ENCODE results near the gene BAIAP2.
"Not testable (repeated sequence)": the region's sequence is repeated elsewhere in the genome, so short reads cannot be mapped to it uniquely, and the experiment has no call there.

BAIAP2 gene

DNA sequence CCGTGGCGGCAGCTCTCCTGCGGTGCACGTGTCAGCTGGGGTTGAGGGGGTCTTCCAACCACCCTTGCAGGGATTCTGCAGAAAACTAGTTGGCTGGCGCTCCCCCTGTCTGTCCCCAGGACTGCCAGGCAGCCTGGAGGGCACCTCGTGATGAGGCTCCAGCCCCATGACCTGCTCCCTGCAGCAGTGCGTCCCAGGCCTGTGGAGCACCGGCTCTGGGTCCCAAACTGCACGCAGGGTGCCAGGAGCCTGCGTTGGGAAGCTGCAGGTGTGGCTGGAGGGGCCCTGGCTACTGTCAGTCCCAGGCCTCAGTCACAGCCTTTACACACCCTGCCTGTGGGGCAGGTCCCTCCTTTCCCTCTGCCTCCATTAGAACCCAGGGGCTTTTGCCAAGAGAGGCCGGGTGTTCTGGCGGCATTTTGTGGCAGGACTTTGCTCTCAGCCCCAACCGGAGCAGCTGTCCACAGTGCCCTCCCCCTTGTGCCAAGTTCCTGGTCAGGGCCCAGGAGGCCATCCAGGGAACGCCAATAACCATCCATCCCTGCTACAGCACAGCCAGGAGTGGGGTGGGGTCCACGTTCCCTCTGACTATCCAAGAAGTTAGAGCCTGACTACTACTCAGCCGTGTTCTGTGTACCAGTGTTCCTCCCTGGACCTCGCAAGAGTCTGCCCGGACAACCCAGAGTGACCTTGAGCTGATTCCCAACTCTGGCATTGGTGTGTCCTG, 34.2 kb upstream of the BAIAP2 start:
- no peak for DNase-seq (ENCODE audit: low read depth)

DNA sequence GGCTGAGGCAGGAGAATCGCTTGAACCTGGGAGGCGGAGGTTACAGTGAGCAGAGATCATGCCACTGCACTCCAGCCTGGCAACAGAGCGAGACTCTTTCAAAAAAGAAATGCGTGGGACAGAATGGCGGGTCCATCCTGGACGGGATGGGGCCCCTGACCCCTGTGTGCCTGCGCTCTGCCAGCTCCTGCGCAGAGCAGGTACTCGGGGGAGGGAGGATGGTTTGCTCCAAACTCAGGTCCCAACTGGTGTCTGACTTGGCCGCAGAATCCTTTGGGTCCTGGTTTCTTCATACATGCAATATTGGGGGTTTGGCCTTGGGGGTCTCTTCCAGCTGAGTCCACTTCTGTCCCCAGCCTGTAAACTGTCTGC, 33.0 kb upstream of the BAIAP2 start:
- DNase-seq (ENCODE audit: low read depth): no peak

DNA sequence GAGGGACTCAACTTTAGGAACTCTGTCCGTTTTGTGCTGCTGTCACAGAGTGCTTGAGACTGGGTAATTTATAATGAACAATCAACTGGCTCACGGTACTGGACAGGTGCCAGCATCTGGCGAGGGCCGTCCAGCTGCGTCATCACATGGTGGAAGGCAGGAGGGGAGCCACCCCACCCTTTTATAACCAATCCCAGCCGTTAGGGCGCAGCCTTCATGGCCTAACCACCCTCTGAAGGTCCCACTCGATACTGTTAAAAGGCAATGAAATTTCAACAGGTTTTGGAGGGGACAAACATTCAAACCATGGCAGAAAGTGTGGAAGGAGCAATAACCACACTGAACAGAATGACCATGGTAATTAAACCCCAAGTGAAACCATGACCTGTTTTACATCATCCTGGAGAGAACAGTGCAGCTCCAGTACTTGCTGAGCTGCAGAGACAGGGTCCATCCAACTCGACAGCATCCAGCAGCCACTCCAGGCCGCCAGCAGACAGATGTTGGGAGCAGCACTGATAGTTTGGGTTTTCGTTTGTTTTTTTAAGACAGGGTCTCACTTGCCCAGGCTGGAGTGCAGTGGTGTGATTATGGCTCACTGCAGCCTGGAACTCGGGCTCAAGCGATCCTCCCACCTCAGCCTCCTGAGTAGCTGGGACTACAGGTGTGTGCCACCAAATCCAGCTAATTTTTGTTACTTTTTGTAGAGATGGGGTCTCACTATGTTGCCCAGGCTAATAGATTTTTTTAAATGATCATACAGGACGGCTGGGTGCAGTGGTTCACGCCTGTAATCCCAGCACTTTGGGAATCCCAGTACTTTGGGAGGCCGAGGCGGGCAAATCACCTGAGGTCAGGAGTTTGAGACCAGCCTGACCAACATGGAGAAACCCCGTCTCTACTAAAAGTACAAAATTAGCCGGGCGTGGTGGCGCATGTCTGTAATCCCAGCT, 32.3 kb upstream of the BAIAP2 start:
- no peak for DNase-seq (ENCODE audit: low read depth)

DNA sequence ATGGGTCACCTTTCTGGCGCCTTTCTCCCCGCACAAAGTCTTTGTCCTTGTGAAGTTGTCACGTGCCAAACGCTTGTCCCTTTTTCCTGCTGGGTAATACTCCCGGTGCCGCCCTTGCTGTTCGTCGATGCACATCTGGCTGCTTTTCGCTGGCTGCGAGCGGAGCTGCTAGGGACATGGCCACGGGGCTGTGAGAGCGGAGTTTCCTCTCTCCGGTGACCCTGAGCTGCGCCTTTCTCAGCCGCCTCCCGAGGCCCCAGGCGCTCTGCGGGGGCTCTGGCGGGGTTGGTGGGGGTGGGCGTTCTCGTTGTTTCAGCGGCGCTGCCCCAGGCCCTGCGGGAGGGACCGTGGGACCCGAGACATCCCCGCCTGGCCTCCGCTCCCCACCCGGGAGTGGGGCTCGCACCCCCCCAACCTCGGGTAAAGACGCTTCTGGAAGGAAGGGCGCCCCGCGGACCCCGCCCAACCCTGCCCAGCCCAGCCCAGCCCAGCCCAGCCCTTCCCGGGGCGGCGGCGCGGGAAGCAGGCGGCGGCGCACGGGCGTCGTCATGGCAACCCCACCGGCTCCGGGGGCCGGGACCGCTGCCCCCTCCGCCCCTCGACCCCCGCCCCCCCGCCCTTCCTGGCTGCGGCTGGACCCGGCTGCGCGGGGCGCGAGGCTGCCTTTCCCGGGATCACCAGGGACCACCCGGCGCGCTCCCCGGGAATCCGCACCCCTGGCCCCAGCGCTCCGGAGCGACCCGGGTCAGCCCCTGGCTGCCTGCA, 31.1 kb upstream of the BAIAP2 start:
- DNase-seq (ENCODE audit: low read depth): no peak

DNA sequence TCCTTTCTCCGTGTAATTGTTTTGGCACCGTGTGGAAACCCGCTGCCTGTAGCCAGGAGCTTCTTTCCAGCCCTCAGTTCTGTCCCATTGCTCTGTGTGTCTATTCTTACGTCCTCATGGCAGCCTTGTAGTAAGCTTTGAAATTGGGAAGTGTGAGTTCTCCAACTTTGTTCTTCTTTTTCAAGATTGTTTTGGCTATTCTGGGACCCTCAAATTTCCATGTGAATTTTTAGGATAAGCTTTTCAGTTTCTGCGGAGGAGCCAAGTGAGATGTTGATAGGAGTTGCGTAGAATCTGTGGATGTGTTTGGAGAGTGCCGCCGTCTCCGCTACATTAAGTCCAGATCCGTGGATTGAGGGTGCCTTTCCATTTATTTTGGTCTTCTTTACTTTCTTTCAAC, 28.1 kb upstream of the BAIAP2 start:
- no peak for DNase-seq (ENCODE audit: low read depth)

DNA sequence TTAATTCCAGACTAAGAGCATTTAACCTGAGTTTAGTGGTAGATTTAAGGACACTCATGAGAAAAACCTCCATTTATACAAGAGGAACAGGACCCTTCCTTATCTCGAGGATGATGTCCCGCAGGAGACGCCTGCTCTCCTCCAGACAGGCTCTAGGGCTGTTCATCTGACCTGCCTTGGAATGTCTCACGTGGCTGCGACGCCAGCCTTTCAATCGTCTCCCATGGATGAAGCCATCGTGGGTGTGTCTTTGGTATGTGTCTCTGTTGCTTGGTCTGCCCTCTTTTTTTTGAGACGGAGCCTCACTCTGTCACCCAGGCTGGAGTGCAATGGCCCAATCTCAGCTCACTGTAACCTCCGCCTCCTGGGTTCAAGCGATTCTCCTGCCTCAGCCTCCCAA, 26.8 kb upstream of the BAIAP2 start:
- DNase-seq (ENCODE audit: low read depth): no peak

DNA sequence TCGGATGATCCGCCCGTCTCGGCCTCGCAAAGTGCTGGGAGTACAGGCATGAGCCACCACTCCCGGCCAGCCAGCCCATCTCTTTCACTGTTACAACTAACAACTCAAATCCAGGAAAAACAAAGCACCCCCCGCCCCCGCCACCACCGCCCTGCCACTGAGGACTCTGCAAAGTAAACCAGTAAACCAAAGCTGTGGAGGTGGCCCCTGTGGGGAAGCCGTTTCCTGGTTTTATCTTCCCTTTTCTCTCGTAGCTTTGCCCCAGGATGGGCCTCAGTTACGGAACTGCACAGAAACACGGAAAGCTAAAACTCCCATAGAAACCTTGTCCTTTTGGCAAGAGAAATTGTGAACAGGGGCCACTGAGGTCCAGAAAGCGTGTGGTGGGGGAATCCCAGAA, 25.8 kb upstream of the BAIAP2 start:
- no peak for DNase-seq (ENCODE audit: low read depth)

DNA sequence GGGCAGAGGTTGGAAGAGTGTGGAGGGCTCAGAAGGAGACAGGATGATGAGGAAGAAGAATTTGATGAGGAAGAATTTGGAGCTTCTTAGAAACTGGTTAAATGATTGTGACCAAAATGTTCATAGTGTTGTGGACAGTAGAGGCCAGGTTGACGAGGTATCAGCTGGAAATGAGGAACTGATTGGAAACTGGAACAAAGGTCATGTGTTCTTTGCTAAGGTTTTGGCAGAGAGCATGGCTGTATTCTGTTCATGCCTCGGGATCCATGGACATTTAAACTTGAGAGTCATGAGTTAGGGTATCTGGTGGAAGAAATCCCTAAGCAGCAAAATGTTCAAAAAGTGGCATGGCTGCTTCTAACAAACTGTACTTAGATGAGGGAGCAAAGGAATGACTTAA, 24.0 kb upstream of the BAIAP2 start:
- no peak for DNase-seq (ENCODE audit: low read depth)

DNA sequence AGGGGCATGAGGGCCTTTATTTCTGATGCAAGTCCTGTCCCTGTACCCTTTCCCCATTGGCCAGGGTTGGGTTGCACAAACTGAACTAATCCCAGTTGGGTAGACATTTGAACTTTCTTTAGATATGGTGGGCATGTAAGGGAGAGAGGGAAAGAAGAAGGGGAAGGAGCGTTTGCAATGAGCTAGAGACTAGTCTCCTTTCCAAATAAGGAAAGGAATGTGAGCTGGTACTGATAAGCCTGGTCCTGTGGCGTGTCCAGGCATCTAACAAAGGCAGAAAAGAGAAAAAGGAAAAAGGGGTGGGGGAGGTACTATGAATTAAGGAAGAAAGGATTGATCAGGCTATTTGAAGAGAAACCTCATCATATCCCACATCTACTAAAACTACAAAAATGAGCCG, 23.0 kb upstream of the BAIAP2 start:
- DNase-seq (ENCODE audit: low read depth): no peak

DNA sequence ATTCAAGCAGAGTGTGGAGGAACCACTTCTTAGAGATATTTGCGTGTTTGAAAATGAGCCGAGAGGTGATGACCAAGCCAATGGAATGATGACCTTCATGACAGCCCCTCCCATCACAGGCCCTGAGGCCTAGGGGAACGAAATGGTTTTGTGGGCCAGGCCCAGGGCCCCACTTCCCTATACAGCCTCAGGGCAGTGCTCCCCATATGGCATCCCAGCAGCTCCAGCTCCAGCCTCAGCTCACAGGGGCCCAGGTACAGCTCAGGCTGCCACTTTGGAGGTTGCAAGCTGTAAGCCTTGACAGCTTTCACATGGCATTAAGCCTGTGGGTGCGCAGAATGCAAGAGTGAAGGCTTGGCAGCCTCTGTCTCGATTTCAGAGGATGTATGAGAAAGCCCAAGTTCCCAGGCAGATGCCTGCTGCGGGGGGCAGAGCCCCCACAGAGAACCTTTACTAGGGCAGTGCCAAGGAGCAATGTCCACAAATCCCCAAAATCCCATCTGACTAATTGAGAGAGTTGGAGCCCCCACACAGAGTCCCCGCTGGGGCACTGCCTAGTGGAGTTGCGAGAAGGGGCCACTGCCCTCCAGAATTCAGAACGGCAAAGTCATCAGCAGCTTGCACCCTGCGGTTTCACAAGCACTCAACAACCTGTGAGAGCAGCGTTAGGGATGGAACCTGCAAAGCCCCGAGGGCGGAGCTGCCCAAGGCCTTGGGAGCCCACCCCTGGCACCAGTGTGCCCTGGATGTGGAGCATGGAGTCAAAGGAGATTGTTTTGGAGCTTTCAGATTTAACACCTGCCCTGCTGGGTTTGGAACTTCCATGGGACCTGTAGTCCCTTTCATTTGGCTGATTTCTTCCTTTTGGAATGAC, 22.1 kb upstream of the BAIAP2 start:
- no peak for DNase-seq (ENCODE audit: low read depth)

DNA sequence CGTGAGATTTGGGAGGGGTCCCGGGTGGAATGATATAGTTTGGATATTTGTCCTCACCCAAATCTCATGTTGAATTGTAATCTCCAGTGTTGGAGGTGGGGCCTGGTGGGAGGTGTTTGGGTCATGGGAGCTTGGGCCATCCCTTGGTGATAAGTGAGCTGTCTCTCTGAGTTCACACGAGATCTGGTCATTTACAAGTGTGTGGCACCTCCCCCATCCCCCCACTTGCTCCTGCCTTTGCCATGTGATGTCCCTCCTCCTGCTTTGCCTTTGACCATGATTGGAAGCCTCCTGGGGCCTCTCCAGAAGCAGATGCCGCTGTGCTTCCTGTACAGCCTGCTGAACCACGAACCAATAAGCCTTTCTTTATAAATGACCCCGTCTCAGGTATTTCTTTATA, 21.3 kb upstream of the BAIAP2 start:
- no peak for DNase-seq (ENCODE audit: low read depth)

DNA sequence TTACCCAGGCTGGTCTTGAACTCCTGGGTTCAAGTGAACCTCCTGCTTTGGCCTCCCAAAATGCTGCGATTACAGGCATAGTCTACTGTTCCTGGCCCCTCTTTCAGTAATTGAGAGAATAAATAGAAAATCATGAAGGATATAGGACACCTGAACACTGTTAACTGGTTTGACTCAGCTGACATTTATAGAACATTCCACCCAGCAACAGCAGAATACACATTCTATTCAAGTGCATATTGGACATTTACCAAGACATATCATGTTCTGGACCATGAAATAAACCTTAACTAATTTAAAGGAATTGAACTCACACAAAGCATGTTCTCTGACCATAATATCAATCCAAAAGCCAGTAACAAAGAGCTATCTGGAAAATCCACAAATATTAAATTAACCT, 19.8 kb upstream of the BAIAP2 start:
- DNase-seq (ENCODE audit: low read depth): no peak

DNA sequence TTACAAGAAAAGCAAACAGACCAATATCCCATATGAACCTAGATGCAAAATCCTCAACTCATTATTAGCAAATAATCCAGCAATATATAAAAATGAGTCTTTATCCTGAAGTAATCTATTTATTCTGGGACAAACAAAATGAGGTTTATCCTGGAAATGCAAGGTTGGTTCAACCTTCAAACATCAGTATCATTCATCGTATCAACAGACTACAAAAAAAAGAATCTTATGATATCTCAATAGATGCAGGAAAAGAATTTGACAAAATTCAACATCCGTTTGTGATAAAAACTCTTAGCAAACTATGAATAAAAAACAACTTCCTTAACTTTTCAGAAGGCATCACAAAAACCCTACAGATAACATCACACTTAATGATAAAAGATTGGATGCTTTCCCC, 18.4 kb upstream of the BAIAP2 start:
- no peak for DNase-seq (ENCODE audit: low read depth)

DNA sequence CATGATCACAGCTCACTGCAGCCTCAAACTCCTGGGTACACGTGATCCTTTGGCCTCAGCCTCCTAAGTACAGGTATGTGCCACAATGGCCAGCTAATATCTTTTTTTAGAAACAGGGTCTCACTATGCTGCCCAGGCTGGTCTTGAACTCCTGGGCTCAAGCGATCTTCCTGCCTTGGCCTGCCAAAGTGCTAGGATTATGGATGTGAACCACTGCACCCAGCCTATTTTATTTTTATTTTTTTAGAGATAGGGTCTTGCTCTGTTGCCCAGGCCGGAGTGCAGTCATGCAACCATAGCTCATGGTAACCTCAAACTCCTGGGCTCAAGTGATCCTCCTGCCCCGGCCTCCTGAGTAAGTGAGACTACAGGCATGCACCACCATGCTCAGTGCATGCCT, 17.6 kb upstream of the BAIAP2 start:
- not testable (repeated sequence) for DNase-seq (ENCODE audit: low read depth)

DNA sequence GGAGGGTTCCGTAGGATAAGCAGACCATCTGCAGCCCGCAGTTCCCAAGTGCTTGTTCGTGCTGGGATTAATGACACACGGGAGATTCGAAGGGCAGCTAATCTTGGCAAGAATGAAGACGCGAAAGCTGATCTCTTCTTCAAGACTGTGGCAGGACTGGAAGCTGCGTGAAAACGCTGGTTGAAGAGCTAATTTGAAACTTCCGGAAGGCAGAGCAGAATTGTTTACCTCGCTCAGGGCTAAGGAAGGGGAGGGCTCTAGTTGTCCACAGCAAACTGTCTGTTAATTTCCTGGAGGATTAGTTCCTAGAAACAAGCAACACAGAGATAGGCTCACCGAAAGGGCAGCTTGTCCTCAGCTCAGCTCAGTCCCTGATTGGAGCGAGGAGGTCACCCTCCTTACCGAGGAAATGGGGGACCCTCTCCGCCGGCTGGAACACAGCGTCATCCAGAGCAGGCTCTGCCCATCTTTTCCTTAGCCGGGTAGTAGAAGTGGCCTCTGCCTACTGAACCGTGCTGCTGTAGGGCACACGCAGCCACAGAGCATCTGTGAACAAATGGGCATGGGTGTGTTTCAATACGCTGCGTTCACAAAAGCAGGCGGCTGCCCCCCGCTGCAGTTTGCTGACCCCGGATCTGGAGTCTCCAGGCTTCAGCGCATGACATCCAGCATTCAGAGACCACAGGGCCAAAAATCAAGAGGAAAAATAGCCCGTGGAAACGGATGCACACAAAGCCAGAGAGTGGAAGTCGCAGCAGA, 16.7 kb upstream of the BAIAP2 start:
- no peak for DNase-seq (ENCODE audit: low read depth)

DNA sequence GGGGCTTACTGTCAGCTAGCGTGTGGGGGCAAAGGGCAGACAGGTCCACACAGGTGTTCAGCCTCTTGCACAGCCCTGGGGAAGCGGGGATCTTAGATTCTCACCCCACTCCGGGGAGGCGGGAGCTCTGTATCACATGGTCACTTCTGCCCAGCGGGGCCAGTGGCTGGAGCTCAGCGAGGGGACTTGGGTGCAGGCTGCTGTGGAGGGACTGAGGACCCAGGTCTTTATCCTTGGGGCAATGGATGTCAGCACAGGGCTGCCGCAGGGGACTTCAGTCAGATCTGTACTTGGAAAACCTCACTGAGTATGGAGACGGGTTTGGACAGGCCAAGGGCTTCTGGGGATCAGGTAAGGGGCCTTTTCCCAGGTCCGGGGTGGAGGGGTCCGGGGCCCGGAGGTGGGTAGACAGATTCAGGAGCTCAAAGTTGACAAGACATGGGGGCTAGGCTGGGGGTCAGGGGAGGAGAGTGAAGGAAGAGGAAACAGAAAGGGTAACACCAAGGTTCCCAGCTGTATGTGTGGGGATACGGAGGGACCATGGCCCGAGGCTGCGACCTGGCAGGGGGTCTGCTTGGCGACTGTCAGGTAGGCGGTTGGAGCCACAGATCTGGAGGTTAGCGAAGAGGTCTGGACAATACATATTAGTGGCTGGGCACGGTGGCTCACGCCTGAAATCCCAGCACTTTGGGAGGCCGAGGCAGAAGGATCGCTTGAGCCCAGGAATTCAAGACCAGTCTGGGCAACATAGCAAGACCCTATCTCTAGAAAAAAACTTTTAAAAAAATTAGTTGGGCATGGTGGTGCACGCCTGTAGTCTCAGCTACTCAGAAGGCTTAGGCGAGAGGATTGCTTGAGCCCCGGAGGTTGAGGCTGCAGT, 15.1 kb upstream of the BAIAP2 start:
- DNase-seq (ENCODE audit: low read depth): no peak

DNA sequence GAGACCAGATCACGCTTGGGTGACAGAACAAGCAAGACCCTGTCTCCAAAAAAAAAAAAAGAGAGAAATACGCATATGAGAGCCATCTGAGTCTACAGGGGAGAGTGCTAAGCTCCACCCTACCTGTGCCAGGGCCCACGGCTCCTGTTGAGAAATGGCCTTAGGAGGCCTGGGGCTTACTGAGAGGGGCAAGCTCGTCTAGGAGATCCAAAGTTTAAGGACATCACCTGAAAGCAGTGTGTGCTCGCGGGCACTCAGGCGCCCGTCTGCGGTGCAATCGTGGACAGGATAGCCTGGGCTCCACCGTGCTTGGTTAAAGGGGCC, 14.5 kb upstream of the BAIAP2 start:
- no peak for DNase-seq (ENCODE audit: low read depth)

DNA sequence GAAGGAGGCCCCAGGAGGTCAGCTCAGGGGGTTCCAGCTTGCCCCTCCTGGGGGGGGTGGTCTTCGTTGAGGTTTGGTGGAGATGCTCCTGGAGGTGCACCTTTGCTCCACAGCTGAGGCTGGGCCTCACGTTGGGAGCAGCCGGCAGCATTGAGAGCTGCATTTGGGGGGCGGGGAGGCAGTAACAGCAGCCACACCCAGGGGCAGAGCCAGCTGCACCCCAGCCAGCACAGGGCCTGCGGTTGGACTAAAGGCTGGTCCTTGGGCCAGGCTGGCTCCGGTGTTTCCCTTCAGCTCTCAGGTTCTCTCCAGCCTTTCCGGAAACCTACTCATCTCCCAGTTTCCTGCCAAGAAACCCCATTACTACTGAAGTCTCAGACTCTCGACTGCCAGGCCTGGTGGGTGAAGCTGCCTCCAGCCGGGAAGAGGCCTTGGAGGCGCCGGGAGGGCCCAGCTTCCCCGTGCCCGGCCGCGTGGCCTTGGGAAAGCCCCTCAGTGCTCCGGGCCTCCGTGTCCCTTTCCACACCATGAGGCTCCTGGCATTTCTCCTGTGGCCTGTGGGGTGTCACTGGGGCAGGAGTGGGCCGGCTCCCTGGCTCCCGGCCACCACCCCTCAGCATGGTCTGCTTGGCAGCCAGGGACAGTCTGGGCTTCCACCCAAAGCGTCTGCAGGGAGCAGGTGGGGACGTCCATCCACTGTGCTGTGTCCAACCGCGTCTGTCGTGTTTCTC, 14.0 kb upstream of the BAIAP2 start:
- DNase-seq (ENCODE audit: low read depth): no peak

DNA sequence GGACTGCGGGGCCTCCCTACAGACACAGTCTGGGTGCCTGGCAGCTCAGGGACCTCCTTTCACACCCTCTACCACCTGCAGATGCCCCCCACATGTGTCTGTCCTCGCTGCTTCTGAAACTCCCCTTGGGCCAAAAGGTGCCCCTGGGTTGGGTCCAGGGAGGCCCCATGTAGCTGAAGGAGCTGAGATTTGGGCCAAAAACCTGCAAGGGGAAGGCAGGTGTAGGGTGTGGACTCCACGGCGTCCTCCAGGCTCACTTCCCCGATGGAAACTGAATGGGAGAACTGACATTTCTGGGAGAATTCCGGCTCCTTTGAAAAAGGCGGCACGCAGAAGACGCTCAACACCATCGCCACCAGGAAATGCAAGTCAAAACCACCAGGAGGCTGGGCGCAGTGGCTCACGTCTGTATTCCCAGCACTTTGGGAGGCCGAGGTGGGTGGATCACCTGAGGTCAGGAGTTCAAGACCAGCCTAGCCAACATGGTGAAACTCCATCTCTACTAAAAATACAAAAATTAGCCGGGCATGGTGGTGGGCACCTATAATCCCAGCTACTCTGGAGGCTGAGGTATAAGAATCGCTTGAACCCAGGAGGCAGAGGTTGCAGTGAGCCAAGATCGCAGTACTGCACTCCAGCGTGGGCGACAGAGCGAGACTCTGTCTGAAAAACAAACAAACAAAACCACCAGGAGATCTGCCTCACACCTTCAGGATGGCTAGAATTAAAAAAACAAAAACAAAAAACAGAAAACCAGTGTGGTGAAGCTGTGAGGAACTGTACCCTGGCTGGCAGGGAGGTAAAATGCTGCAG, 13.2 kb upstream of the BAIAP2 start:
- DNase-seq (ENCODE audit: low read depth): no peak

Measured in activated T-cell treated with anti-CD3 and anti-CD28 coated beads for 1 hour (primary cell).